Occipital lobe (tissue), 2 donors: ENCODE measurements around the gene RAB23. TPM values are rescaled to one million over a fixed set of nuclear protein-coding genes. Genes with fewer than 3 reads are reported as not detected.

Experiments used
- DNase-seq: peaks from one replicate; lab custom pipeline; 2025; lab: John Stamatoyannopoulos, UW
- total RNA-seq: library from RNA; depleted of rRNA; stranded (reverse); fragments of >200 nt; gene quantifications from one replicate; pipeline ENCODE4 v1.2.3, GENCODE V29; 2014

Gene RAB23
- total RNA-seq, result 51.3 TPM

GRCh38 chr6:57221936-57222742 lies at the start of gene RAB23:
TSS of gene RAB23 (minus strand) at chr6:57222307. CDS start at chr6:57210380, 11,927 bp downstream.
- peak; percentile 81 for DNase-seq

GRCh38 chr6:57268294-57268640 lies 46.2 kb upstream of the RAB23 start:
- DNase-seq, result no peak

DNA sequence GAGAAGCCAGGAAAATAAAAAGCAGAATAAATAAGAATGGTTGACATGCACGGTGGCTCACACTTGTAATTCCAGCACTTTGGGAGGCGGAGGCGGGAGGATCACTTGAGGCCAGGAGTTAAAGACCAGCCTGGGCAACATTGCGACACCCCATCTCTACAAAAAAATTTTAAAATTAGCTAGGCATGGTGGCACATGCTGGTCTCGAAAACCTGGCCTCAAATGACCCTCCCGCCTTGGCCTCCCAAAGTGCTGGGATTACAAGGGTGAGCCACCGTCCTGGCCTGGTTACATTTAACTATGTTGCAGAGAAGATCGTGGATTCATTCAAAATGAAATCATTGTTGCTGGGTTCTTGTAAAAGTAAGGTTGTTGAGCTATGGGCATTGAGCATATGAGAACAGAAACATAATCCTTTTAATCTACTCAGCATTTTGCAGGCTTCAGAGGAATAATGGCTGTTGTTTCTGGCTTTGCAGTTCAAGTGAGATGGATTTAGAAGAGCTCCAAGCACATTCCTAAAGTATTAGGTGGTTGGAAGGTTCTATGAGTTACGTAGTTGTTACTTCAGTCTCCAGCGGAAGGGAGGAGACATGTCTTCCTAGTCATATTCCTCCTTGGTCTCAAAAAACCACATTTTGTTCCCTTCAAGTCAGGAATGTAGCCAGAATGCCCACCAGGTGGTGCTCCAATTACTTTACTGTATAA lies 45.6 kb upstream of the RAB23 start:
- no peak for DNase-seq

DNA sequence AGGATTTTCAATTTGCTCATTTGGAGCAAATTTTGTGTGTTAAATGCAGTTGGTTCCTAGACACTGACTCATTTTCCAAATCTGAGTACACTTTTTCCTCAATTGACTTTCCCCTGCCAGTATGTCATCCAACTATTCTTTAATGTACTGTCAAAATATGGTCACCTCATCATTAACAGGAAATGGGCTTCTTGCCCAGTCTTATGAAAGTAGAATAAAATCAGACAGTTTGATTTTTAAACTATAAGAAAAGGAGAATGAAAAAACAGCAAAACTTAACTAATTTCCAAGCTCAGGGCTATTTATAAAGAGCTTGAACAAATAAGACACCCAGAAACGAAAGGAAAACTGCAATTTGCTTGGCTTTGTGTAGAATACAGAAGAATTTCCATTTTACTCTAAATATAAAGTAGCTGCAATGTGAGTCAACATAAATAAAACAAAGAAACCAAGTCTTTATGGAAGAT lies 43.7 kb upstream of the RAB23 start:
- no peak for DNase-seq

DNA sequence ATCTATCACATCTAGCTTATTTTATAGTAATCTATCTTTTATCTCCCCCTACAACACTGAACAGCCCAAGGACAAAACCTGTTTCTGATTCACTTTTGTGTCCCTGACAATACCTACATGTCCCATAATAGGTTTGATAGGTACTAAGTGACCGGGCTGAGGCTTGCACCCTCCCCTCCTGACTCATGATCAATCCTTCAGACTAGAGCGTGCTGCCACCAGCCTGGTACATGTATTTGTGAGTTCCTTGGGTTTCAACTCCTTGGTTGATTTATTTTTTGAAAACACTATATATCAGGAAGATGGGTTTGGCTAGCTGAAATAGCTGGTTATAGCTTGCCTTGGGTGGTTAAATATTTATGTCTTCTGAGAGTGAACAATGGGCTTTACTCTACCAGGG lies 41.6 kb upstream of the RAB23 start:
- DNase-seq, result no peak

- DNase-seq, result no peak
Measured at GRCh38 chr6:57262901-57263694, 41.0 kb upstream of the RAB23 start.

- no peak for DNase-seq
Measured at GRCh38 chr6:57262488-57262887, 40.4 kb upstream of the RAB23 start.

DNA sequence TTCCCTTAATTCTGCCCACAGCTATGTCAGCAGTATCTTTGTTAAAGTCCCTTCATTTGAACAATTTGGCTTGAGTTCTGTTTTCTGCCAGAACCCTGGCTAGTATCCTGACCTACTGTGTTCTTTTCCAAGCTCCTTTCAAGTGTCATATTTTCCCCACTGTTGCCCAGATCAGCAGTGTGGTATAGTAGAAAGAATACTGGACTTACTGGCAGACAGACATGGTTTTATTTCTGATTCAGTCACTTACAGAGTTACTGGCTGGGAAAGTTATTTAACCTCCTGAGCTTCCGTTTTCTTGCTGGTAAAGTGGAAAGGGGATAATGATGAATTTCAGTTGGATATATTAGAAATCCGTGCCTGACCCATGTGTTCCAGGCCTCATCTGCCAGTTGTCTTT lies 39.8 kb upstream of the RAB23 start:
- no peak for DNase-seq

GRCh38 chr6:57259064-57259463 lies 37.0 kb upstream of the RAB23 start:
- no peak for DNase-seq

GRCh38 chr6:57257911-57258541 lies 35.9 kb upstream of the RAB23 start:
- no peak for DNase-seq

DNA sequence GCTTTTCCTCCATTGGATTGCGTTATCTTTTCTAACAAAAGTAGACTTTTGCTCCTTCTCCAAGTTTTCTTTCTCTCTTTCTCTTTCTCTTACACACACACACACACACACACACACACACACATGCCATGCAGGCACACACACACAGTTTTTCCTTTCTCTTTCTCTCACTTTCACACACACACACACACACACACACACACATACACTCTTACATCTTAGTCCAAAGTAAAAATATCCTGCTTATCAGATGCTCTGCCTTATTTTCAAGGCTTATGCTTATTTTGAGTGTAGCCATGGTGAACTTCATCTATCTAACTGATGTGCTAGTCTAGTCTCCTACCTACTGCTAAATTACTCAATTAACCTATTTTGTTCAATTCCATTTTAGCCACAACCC lies 34.4 kb upstream of the RAB23 start:
- no peak for DNase-seq

GRCh38 chr6:57255451-57256169 lies 33.5 kb upstream of the RAB23 start:
- DNase-seq, result no peak

- DNase-seq, result no peak
Measured at GRCh38 chr6:57254055-57254717, 32.1 kb upstream of the RAB23 start.

DNA sequence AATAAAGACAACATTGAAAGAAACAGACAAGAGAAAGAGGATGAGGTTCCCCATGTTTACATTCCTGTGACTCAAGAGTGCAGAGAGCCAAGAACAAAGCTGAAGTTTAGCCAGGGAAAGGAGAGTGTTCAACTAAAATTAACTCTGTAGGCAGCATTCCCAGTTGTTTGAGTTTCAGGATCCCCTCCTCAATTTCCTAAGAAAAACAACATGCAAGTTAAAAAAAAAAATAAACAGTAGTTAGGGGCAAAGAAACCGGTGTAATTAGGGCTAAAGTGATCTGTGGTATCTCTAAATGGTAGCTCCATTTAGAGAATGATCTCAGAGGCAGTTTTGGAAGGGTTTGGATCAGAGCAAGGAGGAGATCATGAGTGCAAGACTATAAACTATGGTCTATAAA lies 30.9 kb upstream of the RAB23 start:
- DNase-seq, result no peak

- DNase-seq, result no peak
Measured at GRCh38 chr6:57252137-57252536, 30.0 kb upstream of the RAB23 start.

DNA sequence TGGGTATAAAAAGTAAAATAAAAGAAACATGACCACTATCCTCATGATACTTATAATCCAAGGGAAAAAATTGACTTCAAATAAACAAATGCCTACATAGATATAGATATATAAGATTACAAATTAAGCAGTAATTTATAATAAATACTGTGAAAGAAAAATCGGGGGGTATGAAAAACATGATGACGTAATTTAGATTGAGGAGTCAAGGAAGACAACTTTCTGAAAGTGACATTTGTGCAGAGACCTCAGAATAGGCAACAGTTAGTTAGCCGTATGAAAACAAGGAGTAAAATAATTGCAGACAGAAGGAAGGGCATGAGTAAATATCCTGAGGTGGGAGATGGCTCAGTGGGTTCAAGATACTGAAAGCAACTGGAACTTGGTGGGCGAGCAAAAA lies 28.2 kb upstream of the RAB23 start:
- DNase-seq, result no peak

DNA sequence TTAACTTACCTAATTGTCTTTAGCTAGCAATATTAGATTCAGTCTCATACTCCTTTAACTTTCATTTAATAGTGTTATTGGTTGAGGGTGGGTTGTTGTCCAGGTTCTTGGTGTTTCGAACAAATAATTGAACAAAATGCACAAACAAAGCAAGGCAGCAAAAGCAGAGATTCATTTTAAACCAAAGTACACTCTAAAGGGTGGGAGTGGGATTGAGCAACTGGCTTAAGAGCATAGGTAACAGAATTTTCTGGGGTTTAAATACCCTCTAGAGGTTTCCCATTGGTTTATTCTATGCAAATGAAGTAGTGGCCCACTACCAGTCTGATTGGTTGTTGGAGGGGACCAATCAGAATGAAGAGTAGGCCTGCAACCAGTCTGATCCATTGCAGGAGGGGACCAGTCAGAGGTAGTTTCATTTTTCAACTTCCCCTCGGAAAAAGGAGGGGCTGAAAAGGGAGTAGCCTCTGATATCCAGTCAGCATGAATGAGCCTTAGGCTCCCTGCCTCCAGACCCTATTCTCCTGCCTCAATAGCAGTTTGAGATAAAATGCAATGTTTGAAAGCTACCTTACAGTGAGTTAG lies 26.3 kb upstream of the RAB23 start:
- DNase-seq, result no peak

DNA sequence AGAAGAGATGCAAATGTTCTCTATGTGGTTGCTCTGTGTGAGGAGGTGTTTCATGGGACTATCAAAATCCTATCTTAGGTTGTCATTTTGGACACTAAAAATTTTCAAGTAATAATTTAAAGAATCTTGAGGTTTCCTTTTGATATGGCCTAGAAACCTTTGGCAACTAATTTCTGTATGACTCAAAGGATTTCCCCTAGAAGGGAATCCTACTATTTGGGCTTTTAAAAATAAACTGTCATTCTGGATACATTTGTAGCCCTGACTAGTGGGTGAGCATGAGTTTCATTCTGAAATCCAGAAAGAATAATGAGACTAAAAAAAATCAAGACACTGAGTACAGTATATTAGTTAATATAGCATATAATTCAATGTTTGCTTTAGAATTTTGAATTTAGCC lies 25.5 kb upstream of the RAB23 start:
- DNase-seq, result no peak

GRCh38 chr6:57246307-57246706 lies 24.2 kb upstream of the RAB23 start:
- DNase-seq, result no peak

- DNase-seq, result no peak
Measured at GRCh38 chr6:57243954-57244353, 21.8 kb upstream of the RAB23 start.
